Omental fat pad (tissue), 4 donors: ENCODE measurements around the gene PDLIM1. TPM values are rescaled to one million over a fixed set of nuclear protein-coding genes. Genes with fewer than 3 reads are reported as not detected.

ENCODE experiments used
- ATAC-seq: fragments of 150-250 bp; one replicate; pipeline ENCODE4 v1.9.1; 2016; ENCODE audit warnings: mild to moderate bottlenecking, moderate library complexity; ENCODE audit not compliant: low FRiP score
- DNase-seq: peaks from one replicate; pipeline ENCODE4 v3.0.0-alpha.2; 2019; ENCODE audit warnings: low spot score
- CTCF ChIP-seq, 3 donors: fragments of 450-650 bp; IDR thresholded peaks; one replicate each; pipeline ENCODE4 v1.5.1; 2016 to 2017; ENCODE audit warnings: antibody characterized with exemption in 3 of 3, mild to moderate bottlenecking in 3 of 3, moderate library complexity in 2 of 3
- total RNA-seq, 4 donors: library from RNA; depleted of rRNA; stranded (reverse); fragments of >200 nt; gene quantifications; one replicate each; pipeline ENCODE4 v1.1.0, GENCODE V29; 2016

The PDLIM1 gene
- total RNA-seq, 4 donors from 2014 or later, result 85.6 to 175 (median 122) TPM

GRCh38 chr10:95306851-95307250 is 16.0 kb upstream of the PDLIM1 start:
- no peak for DNase-seq
- no peak for ATAC-seq
- no peak for TF ChIP-seq CTCF (IDR thresholded peaks at IDR 0.05)

DNA sequence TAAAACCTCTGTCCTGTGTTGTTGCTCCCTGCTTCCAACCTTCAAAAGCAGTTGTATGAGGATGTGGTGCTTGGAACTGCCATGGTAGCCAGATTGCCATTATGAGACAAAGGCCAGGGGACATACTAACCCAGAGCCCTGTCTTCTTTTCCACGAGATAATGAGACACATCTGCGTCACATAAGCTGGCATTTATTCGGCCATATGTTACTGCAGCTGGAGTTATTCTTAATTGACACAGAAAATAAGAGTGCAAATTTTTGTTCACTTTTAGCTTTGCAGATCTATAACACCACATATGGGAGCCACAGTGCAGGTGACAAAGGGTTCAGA is 15.5 kb upstream of the PDLIM1 start:
- DNase-seq (no peak), ATAC-seq (no peak)
- TF ChIP-seq CTCF (IDR thresholded peaks at IDR 0.05), result no peak

GRCh38 chr10:95305606-95306317 is 15.0 kb upstream of the PDLIM1 start:
- ATAC-seq (no peak), DNase-seq (no peak)
- no peak for TF ChIP-seq CTCF (IDR thresholded peaks at IDR 0.05)

GRCh38 chr10:95304976-95305375 is 14.2 kb upstream of the PDLIM1 start:
- ATAC-seq, result no peak
- DNase-seq, result no peak
- no peak for TF ChIP-seq CTCF (IDR thresholded peaks at IDR 0.05)

DNA sequence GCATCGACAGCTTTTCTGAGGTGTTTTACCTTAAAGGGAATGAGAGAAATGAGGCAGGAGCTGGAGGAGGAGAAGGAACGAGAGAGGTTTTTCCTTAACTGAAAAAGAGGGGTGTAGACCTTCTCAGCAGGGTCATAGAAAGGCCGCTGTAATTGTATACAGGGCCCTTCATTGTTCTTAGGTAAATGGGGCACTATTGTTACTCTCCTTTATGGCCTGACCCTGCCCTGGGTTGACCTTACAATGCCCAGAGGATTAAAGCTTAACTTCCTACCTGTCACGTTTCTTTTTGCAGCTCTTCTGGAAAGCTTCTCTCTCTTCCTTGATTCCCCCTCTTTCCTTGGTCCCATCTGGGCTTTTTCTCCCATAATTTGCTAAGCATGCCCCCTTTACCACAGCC is 13.7 kb upstream of the PDLIM1 start:
- no peak for ATAC-seq
- no peak for DNase-seq
- TF ChIP-seq CTCF (IDR thresholded peaks at IDR 0.05), result no peak

- ATAC-seq (no peak), DNase-seq (no peak)
- no peak for TF ChIP-seq CTCF (IDR thresholded peaks at IDR 0.05)
Measured at GRCh38 chr10:95303950-95304349, 13.1 kb upstream of the PDLIM1 start.

GRCh38 chr10:95303535-95303934 is 12.7 kb upstream of the PDLIM1 start:
- no peak for DNase-seq
- no peak for ATAC-seq
- TF ChIP-seq CTCF (IDR thresholded peaks at IDR 0.05), result no peak
